KMS-11 (cell line): ENCODE results near the gene VPS26A.

Experiments
- H2AFZ ChIP-seq: fragments of 200-600 bp; sonication (generic); 2 replicates; pipeline ENCODE4 v1.6.1; 2016; ENCODE audit warnings: antibody characterized with exemption, mixed run types, low read depth
- H3K27ac ChIP-seq: fragments of 200-600 bp; sonication (generic); 2 replicates; pipeline ENCODE4 v1.6.1; 2016; ENCODE audit warnings: mild to moderate bottlenecking, mixed run types
- H3K27me3 ChIP-seq: fragments of 200-600 bp; sonication (generic); 2 replicates; pipeline ENCODE4 v1.6.1; 2017; ENCODE audit warnings: mild to moderate bottlenecking, low read depth, mixed run types, moderate library complexity; ENCODE audit not compliant: insufficient read depth
- H3K36me3 ChIP-seq: fragments of 200-600 bp; sonication (generic); 2 replicates; pipeline ENCODE4 v1.6.1; 2017; ENCODE audit warnings: mild to moderate bottlenecking, mixed run types; ENCODE audit not compliant: insufficient read depth
- H3K4me1 ChIP-seq: fragments of 200-600 bp; sonication (generic); 2 replicates; pipeline ENCODE4 v1.6.1; 2016; ENCODE audit warnings: mild to moderate bottlenecking, low read depth, mixed run types; ENCODE audit not compliant: poor library complexity, severe bottlenecking
- H3K4me2 ChIP-seq: fragments of 200-600 bp; sonication (generic); 2 replicates; pipeline ENCODE4 v1.7.0; 2016; ENCODE audit warnings: mild to moderate bottlenecking, mixed run types
- H3K4me3 ChIP-seq: fragments of 200-600 bp; sonication (generic); IDR thresholded peaks from 2 replicates; pipeline ENCODE4 v1.6.1; 2017; ENCODE audit warnings: low read depth, low read length, mixed read lengths; ENCODE audit not compliant: insufficient read depth
- H3K79me2 ChIP-seq: fragments of 200-600 bp; sonication (generic); 2 replicates; pipeline ENCODE4 v1.6.1; 2016; ENCODE audit warnings: low read depth, mixed run types; ENCODE audit not compliant: insufficient read depth
- H3K9ac ChIP-seq: fragments of 200-600 bp; sonication (generic); 2 replicates; pipeline ENCODE4 v1.6.1; 2016; ENCODE audit warnings: mild to moderate bottlenecking, mixed run types
- H4K20me1 ChIP-seq: fragments of 200-600 bp; sonication (generic); 2 replicates; pipeline ENCODE4 v1.6.1; 2016; ENCODE audit warnings: mild to moderate bottlenecking, mixed run types; ENCODE audit not compliant: insufficient read depth
- TF ChIP-seq, protein P1 (sequence below): fragments of 200-600 bp; sonication (generic); conservative IDR thresholded peaks from 2 replicates; pipeline ENCODE4 v1.6.1; 2017; ENCODE audit warnings: low read depth, mild to moderate bottlenecking, antibody characterized with exemption, low read length, moderate library complexity, mixed read lengths

VPS26A gene

GRCh38 chr10:69145864-69146263 lies 21.9 kb downstream of the VPS26A start:
- Histone ChIP-seq H3K4me2 (no peak overlapping the region), H3K79me2 (peaks cover 14% of the 10 kb centered on the region; the same call in 1 of the 2 replicates), H3K27ac (no peak overlapping the region), H2AFZ (no peak overlapping the region), H3K4me3 (no peak overlapping the region), H3K4me1 (no peaks in the 10 kb centered on the region), H3K36me3 (no peaks in the 10 kb centered on the region), H4K20me1 (no peaks in the 10 kb centered on the region), H3K9ac (no peak overlapping the region), H3K27me3 (no peaks in the 10 kb centered on the region)
- TF ChIP-seq, protein P1, sequence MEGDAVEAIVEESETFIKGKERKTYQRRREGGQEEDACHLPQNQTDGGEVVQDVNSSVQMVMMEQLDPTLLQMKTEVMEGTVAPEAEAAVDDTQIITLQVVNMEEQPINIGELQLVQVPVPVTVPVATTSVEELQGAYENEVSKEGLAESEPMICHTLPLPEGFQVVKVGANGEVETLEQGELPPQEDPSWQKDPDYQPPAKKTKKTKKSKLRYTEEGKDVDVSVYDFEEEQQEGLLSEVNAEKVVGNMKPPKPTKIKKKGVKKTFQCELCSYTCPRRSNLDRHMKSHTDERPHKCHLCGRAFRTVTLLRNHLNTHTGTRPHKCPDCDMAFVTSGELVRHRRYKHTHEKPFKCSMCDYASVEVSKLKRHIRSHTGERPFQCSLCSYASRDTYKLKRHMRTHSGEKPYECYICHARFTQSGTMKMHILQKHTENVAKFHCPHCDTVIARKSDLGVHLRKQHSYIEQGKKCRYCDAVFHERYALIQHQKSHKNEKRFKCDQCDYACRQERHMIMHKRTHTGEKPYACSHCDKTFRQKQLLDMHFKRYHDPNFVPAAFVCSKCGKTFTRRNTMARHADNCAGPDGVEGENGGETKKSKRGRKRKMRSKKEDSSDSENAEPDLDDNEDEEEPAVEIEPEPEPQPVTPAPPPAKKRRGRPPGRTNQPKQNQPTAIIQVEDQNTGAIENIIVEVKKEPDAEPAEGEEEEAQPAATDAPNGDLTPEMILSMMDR = no peak

DNA sequence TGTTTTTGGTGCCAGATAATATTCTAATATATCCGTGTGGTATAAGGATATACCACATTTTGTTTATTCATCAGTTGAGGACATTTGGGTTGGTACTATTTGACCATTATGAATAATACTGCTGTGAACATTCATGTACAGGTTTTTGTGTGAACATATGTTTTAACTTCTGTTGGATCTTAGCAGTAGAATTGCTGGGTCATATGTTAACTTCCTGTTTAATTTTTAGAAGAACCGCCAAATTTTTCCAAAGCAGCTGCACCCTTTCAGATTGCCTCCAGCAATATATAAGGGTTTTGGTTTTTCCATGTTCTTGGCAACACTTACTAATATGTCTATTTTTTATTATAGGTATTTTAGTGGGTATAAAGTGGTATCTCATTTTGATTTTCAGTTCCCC lies 22.8 kb downstream of the VPS26A start:
- no peak overlapping the region for H2AFZ ChIP-seq
- H3K4me1 ChIP-seq = no peaks in the 10 kb centered on the region
- TF ChIP-seq, protein P1 = no peak
- peaks cover 14% of the 10 kb centered on the region; the same call in 1 of the 2 replicates for H3K79me2 ChIP-seq
- H3K4me3 ChIP-seq = no peak overlapping the region
- no peaks in the 10 kb centered on the region for H3K27me3 ChIP-seq
- H3K36me3 ChIP-seq = no peaks in the 10 kb centered on the region
- H3K4me2 ChIP-seq = no peak overlapping the region
- no peak overlapping the region for H3K27ac ChIP-seq
- H3K9ac ChIP-seq = no peak overlapping the region
- H4K20me1 ChIP-seq = no peaks in the 10 kb centered on the region

DNA sequence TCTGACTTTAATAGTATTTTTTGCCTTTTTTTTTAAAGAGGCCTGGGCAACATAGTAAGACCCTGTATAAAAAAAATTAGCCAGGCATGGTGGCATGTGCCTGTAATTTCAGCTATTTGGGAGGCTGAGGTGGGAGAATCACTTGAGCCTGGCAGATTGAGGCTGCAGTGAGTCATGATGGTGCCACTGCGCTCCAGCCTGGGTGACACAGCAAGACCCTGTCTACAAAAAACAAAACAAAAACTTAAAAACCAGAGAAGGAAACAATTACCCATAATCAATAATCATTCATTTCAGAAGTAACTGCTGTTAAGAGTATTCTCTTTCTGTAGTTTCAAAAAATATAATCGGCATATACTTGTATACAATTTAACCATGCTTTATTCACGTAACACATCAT lies 28.0 kb downstream of the VPS26A start:
- no peak overlapping the region for H2AFZ ChIP-seq
- peaks cover 5% of the 10 kb centered on the region; the same call in 1 of the 2 replicates for H3K79me2 ChIP-seq
- no peak overlapping the region for H3K9ac ChIP-seq
- H3K4me1 ChIP-seq = no peaks in the 10 kb centered on the region
- no peak overlapping the region for H3K4me2 ChIP-seq
- TF ChIP-seq, protein P1 = no peak
- no peak overlapping the region for H3K4me3 ChIP-seq
- H4K20me1 ChIP-seq = no peaks in the 10 kb centered on the region
- H3K27me3 ChIP-seq = no peaks in the 10 kb centered on the region
- no peak overlapping the region for H3K27ac ChIP-seq
- no peaks in the 10 kb centered on the region for H3K36me3 ChIP-seq

DNA sequence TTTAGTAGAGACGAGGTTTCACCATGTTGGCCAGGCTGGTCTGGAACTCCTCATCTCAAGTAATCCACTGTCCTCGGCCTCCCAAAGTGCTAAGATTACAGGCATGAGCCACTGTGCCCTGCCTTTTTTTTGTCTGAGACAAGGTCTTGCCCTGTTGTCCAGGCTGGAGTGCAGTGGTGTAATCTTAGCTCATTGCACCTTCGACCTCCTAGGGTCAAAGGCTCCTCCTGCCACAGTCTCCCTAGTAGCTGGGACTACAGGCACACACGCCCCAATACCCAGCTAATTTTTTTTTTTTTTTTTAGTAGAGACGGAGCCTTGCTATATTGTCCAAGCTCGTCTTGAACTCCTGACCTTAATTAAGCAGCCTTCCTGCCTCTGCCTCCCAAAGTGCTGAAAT lies 29.2 kb downstream of the VPS26A start:
- Histone ChIP-seq H3K36me3 (no peaks in the 10 kb centered on the region), H3K27ac (no peak overlapping the region), H3K9ac (no peak overlapping the region), H2AFZ (no peak overlapping the region), H4K20me1 (no peaks in the 10 kb centered on the region), H3K79me2 (peaks cover 4% of the 10 kb centered on the region; the same call in 1 of the 2 replicates), H3K4me2 (no peak overlapping the region), H3K4me3 (no peak overlapping the region), H3K27me3 (no peaks in the 10 kb centered on the region), H3K4me1 (no peaks in the 10 kb centered on the region)
- TF ChIP-seq, protein P1 = no peak
